HG03521 (cell line): Measurements from ENCODE around the gene NFIA.

Experiments
- ATAC-seq: cut with Tn5 transposase; IDR thresholded peaks from one replicate; pipeline ENCODE4 v1.9.1; 2021; ENCODE audit warnings: mild to moderate bottlenecking, moderate library complexity; ENCODE audit not compliant: unreplicated experiment

The NFIA gene

DNA sequence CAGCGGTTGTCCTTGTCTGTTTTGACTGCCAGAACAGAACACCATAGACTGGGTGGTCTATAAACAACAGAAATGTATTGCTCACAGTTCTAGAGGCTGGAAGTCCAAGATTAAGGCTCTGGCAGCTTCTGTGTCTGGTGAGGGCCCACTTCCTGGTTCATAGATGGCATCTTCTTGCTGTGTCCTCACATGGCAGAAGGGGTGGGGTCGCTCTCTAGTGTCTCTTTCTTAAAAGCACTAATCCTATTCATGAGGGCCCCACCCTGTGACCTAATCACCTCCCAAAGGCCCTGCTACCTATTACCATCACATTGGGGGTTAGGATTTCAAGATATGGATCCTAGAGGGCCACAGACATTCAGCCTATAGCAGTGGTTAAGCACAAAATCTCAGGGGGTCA lies 304.4 kb downstream of the NFIA start:
- ATAC-seq: no peak

- ATAC-seq: peak; percentile 62
These were observed 305.5 kb downstream of the NFIA start for GRCh38 chr1:61387829-61388228.

GRCh38 chr1:61388566-61388965 lies 306.2 kb downstream of the NFIA start:
- ATAC-seq: no peak

DNA sequence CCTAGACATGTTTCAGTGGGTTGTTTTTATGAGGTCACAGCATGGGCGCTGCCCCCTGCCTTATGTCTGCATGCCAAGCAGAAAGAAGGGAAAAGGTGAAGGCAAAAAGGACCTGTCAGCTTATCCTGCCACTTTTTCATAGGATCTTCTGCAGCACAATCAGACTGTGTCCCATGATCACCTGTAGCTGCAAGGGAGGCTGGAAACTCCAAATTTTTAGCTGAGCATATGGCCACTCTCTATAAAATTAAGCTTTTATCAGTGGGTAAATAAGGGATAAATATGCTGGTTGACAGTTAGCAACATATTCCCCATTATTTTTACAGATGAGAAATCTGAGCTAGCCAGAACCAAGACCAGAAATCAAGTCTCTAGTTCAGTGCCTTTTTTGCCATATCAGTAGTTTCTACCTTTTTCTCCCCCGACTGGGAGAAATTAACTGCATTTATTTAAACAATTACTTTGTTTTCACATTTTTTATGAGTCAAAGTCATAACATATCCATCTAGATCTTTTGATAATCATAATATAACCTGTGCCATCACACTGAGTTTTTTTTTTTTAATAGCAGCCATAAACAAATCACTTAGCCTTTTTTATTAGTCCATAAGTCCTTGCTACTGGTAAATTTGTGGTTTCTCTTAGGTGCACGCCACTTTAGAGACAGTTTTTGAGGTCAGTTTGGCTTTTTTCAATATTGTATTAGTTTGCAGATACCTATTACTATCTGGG lies 307.0 kb downstream of the NFIA start:
- no peak for ATAC-seq

DNA sequence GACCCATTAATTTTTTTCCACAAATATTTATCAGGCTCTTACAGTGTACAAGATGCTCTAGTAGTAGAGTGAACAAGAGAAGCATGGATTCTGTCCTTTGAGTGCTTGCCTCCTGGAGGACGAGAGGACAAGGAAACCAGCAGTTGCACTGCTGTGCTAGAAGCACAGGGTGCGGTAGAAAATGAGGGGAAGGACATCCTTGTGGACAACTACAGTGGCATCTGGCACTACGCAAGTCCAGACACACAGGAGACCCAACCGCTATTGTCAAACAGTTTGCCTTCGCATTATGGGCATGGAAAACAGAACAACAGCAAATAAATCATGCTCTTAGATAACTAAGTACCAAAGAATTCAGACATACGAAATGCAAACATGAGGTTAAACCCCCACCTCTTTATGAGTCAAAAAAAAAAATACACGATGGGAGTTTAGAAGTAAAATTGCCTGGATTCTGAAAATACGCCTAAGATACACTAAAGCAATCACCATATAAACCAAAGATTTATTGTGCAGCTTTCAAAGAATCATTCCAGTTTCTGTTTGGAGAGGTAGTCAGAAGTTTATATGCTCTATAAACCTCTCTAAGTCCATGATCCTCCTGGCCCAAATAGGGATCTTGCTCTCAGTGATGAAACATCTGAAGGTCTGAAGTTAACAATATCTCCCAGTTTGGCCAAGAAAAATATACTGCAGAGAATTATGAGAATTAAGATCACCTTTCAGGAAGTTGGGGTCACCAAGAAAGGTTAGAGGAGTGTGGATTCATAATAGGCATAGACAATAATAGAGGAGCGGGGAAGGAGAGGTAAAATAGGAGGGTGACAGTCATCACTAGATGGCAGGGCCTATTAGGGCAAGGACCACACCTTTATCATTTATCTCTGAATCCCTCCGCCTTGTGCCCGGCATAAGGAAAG lies 307.8 kb downstream of the NFIA start:
- ATAC-seq: no peak

GRCh38 chr1:61391730-61392129 lies 309.4 kb downstream of the NFIA start:
- ATAC-seq: no peak

GRCh38 chr1:61392409-61393242 lies 310.3 kb downstream of the NFIA start:
- ATAC-seq: no peak

- no peak for ATAC-seq
These were observed 311.2 kb downstream of the NFIA start for GRCh38 chr1:61393575-61393974.

GRCh38 chr1:61395146-61395800 lies 312.9 kb downstream of the NFIA start:
- no peak for ATAC-seq

DNA sequence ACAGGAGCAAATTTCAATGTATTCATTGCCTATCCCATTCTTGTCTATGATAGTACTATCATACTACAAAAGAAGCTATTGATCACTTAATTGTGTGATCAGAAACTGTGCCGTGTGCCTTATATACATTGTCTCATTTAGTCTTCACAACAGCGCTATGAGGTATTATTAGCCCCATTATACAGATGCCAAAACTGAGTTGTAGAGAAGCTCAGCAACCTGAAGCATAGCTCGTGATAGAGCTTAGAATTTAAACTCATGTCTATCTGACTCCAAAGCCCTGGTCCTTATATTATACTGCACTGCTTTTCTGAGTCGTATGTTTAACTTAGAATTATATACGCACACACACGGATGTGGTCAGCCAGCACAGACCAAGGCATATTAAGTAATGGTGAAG lies 315.1 kb downstream of the NFIA start:
- no peak for ATAC-seq

DNA sequence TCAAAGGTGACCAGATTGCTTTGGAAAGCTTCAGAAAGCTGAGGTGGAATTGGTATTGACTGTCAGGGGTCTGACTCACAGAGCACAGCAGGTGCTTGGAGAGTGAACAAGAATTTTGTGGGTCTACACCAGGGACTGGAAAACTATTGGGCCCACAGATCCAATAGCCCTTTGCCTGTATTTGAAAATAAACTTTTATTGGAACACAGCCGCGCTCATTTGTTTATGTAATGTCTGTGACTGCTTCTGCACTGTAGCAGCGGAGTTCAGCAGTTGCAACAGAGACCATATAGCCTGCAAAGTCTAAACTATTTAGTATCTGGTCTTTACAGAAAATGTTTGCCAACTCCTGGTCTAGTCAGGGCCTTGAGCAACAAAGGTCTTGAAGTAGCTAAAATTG lies 315.6 kb downstream of the NFIA start:
- ATAC-seq: no peak

DNA sequence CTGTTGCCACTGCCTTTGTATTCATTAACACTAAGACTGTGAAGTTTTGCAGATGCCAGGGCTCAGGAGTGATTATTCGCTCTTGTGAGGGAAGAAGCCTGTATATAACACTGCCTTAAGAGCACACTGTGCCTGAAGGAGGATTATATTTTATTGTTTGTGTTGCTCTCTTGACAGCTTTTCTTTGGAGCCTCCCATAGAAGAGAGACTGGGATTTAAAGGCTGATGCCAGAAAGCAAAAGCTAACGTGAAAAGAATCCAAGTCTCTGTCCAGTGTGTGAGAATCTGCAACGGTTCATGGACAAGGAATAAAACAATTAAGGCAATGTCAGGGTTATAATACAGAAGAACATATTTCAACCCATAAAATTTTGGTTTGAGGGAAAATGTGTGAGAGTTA lies 316.8 kb downstream of the NFIA start:
- no peak for ATAC-seq

DNA sequence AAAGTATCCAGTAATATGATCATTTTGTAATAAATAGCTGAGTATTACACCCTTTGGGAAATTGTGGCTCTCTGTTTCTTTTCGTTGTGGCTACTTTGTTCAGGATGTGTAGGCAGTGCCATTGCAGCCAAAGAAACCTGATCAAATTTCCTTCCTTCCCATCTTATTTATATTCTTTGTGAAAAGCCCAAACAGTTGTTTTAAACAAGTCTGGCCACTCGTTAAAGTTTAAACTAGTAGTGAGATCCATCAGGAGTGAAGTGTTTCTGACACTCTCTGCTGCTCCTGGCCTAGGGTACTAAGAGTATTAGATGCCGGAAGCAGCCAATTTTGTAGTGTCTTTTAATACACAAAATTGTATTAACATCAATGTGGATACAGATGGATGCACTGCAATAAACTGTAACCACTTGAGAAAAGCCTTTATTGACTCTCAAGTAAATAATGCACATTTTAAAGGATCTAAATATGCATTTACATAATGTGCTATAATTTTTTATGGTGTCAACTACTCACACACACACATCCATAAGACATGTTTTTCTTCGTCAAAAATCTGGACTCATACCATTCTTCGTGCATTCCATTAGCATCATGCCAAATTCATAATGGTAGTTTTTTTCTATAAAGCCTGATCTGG lies 317.9 kb downstream of the NFIA start:
- ATAC-seq: no peak

- ATAC-seq: no peak
These were observed 318.6 kb downstream of the NFIA start for GRCh38 chr1:61400997-61401396.

DNA sequence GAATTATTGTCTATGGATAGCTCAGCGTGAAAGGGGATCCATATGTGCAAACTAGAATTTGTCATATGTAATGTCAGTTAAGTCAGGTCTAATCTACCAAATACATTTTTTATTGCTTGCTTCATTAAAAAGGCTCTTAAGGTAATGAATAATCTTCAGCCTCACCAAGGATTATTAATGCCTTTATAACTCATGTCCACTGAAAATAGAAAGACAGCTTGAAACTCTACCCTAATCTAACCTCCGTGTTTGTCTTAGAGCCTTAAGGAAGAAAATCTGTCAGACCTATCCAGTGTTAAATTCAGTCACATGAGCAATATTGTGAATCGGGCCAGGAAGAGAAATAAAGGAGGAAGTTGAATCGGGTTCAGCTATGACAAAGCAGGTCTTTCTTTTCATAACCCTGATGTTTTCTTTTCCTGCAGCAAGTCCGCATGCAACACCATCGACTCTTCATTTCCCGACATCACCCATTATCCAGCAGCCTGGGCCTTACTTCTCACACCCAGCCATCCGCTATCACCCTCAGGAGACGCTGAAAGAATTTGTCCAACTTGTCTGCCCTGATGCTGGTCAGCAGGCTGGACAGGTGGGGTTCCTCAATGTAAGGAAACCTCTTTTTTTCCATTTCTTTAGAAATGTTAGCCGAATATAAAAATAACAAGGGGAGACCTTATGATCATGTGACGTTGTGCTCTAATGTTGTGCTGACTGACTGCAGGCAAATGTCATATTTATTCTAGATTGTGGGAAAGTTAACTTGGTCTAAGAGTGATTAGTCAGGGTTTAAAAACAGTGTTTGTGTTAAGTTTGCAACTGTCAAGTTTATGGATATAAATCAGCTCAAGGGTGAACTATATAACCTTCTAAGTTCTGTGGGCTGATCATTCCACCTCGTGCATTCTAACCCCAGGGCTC lies 321.6 kb downstream of the NFIA start:
- ATAC-seq: no peak

DNA sequence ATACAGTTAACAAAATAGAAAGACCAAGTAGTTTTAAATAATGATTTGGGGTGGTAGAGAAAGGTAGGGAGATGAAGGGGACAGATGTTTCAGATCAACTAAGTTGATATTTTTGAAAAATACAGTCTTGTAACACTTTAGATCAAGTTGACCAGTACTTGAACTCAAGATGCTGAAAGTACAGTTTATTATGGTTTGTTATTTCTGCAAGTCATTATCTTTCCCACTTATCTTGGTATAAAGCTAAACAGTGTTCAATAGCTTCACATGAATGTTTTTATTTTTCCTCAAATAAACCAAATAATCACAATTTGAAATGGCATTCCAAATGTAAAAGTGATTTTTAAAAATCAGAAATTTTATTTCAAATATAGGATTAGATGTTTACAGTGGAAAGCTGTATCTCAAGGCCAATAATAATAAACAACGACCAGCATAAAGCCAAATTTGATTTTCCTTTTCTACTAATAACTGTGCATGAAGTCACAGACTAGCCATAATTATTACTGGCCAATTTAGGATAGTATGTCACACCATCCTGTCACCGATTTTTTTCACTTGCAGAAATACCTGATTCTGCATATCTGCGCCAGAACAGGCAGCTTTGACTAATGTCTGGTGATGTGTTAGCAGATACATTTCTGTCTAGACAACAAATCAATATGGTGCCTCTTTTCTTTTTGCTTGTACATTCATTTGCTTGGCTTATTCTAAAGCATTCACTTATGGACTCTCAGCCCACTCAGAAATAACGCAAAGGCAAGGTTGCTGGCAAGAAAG lies 322.4 kb downstream of the NFIA start:
- no peak for ATAC-seq

DNA sequence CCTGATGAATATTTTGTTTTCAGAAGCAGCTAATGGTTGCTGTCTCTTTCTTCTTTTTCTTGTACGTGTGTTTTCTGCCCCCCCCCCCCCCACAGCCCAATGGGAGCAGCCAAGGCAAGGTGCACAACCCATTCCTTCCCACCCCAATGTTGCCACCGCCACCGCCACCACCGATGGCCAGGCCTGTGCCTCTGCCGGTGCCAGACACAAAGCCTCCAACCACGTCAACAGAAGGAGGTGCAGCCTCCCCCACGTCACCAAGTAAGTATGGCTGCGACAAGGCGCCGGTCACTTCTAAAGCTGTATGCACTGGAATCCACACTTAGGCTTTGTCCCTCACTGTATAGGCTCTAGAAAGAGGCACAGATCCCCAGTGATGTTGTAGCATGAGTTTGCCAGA lies 324.1 kb downstream of the NFIA start:
- no peak for ATAC-seq

GRCh38 chr1:61412601-61413000 lies 330.2 kb downstream of the NFIA start:
- no peak for ATAC-seq
